NCI-H526 (cell line): ENCODE results near the gene KIF4A.
"Not testable (repeated sequence)": the region's sequence is repeated elsewhere in the genome, so short reads cannot be mapped to it uniquely, and the experiment has no call there.

Experiments
- DNase-seq, 2 experiments: peaks; one replicate each; lab custom pipeline; 2025; lab: John Stamatoyannopoulos, UW

Gene KIF4A

DNA sequence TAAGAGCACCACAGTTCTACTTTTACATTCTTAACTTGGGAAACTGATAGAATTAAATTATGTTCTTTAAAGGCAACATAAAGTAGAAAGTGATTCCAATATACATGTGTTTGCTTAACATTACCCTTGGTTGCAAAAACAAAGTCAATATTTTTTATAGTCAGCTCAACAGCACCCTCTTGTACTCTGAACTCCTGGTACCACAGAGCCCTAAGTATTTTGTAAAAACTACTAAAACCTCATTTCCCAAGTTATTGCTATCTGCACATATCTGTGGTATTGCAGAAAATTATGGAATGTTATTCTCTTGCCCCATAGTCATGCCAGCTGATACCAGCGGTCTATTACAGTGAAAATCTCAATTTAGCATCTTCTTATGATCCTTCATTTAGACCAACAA is 2.9 kb downstream of the KIF4A start:
- DNase-seq = no peak

DNA sequence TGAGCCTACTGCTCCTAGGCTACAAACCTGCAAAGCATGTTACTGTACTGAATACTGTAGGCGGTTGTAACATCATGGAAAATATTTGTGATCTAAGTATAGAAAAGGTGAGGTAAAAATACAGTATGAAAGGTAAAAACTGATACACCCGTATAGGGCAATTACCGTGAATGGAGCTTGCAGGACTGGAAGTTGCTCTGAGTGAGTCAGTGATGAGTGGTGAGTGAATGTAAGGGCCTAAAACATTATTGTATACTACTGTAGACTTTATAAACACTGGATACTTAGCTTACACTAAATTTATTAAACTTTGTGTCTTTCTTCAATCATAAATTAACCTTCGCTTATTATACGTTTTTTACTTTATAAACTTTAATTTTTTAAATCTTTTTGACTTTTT is 3.7 kb downstream of the KIF4A start:
- no peak for DNase-seq

DNA sequence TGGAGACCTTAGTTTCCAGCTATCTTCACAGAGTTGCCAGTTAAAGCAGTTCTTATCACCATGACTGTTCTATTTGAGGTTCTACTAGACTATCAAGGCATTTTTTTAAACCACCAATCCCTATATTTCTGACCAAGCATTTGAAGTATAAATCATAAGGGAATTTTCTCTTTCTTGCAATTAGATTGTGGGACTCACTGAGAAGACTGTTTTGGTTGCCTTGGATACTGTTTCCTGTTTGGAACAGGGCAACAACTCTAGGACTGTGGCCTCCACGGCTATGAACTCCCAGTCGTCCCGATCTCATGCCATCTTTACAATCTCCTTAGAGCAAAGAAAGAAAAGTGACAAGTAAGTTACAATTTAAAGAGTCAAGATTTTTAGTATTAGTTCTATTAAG is 11.8 kb downstream of the KIF4A start:
- no peak for DNase-seq

DNA sequence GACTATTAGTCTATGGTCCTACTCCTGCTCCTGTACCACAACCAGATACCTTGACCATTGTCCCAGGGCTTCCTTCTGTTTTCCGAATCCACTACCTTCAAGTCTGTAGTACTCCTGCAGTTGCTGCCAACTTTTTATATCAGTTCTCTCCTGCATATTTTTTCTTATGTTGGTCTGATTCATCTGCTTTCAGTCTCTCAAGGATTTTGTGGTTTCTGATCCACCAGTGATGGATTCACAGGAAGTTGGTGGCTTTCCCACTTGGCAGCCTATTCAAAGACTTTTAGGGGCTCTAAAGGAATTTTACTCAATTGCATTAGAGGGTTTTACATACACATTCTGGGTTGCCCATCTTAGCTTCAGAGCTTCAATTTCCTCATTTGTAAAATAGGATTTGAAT is 23.6 kb downstream of the KIF4A start:
- no peak for DNase-seq

DNA sequence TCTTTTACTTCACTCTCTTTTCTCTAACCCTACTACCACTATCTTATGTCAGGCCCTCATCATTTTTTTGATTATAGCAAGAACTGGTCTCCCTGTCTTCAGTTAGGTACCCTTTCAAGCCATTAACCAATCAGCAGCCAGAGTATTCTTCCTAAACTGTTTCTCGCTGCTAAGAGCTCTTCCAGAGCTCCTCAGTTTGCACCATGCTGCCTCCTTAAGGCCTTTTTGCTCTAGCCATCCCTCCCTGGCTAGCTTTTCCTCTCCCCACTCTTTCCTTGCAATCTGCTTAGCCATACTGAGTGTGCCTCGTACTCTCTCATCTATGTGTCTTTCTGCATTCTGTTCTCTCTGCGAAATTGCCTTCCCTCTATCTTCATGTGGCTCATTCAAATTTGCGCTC is 32.9 kb downstream of the KIF4A start:
- DNase-seq = no peak

DNA sequence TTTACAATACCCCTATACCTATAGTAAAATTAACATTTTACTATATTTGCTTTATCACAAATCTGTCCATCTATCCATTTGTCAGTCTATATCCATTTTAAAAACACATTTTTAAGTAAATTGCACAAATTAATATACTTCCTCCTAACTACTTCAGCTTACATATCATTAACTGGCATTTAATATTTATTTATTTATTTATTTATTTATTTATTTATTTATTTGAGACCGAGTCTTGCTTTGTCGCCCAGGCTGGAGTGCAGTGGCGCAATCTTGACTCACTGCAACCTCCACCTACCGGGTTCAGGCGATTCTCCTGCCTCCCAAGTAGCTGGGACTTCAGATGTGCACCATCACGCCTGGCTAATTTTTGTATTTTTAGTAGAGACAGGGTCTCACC is 33.7 kb downstream of the KIF4A start:
- DNase-seq = not testable (repeated sequence)

DNA sequence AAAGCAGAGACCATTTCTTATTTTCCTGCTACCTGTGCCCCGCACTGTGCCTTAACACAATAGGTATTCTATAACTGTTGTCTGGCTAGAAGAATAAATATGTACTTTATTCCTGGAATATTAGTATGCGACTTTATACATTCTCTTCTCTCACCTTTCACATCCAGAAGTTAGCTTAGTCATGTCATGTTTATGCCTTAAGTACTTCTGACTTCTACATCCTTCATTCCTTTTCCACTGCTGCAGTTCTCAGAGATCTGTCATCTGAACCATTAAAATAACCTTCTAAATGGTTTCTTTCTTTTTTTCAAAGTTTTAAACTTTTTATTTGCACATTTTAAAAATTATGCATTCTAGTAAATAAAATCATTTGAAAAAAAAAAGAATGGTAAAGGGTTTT is 34.4 kb downstream of the KIF4A start:
- no peak for DNase-seq

DNA sequence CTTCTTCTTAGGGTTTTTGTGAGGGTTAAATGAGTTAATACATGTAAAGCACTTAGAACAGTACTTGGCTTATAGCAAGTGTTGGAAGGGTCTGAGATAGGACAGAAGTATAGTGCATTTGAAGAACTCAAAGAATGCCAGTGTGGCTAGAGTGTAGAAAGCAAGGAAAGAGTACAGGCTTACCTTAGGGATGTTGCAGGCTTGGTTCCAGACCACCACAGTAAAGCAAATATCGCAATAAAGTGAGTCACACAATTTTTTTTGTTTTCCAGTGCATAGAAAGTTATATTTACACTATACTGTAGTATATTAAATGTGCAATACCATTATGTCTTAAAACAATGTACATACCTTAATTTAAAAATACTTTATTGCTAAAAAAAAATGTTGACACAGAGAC is 41.3 kb downstream of the KIF4A start:
- DNase-seq = no peak

DNA sequence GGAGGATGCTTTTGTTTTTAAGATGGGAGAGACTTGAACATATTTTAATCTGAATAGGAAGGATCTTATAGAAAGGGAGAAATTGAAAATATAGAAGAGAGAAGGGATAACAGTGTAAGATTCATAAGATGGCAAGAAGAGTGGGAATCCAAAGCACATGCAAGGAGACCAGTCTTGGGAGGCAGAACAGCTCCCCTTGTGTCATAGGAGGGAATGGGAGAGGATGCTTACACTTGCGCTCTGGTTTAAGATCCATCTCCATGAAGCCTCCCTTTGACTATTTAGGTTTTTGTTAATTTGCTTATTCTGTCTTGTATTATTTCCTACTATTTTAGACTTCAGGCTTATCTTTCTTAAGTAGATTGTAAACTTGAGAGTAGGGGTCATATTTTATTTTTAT is 42.7 kb downstream of the KIF4A start:
- no peak for DNase-seq

DNA sequence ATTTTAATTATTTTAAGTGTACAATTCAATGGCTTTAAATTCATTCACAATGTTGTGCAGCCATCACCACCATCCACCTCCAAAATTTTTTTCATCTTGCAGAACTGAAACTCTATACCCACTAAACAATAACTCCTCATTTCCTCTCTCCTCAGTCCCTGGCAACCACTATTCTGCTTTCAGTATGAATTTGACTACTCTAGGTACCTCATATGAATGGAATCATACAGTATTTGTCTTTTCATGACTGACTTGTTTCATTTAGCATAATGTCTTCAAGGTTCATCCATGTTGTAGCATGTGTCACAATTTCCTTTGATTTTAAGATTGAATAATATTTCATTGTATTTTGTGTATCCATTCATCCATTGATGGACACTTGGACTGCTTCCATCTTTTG is 46.9 kb downstream of the KIF4A start:
- no peak for DNase-seq

DNA sequence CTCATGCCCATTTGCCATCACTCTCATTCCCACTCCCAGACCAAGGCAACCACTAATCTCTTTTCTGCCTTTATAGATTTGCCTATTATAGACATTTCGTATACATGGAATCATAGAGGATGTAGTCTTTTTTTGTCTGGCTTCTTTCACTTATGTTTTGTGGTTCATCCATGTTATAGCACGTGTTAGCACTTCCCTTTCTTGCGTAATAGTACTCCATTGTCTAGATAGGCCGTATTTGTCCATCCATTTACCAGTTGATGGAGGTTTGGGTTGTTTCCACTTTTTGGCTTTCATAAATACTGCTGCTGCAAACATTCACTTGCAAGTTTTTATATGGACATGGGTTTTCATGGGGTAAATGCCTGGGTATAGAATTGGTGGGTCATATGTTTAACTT is 48.4 kb downstream of the KIF4A start:
- DNase-seq = no peak

DNA sequence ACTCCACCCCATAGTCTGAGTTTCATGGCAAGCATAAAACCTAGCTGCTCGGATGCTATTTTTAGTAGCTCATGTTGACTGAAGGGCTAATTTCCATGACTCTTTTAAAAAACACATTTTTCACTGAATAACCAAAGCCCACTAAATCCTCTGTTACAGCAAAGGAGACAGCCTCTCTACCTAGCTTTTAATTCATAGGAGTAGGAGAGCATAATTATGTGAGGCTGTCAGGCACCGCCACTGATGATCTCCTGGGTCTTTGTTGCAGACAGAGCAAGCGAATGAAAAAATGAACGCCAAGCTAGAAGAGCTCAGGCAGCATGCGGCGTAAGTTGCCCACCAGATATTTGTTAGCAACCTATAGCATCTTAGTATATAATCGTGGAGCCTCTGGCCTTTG is 53.5 kb downstream of the KIF4A start:
- no peak for DNase-seq

DNA sequence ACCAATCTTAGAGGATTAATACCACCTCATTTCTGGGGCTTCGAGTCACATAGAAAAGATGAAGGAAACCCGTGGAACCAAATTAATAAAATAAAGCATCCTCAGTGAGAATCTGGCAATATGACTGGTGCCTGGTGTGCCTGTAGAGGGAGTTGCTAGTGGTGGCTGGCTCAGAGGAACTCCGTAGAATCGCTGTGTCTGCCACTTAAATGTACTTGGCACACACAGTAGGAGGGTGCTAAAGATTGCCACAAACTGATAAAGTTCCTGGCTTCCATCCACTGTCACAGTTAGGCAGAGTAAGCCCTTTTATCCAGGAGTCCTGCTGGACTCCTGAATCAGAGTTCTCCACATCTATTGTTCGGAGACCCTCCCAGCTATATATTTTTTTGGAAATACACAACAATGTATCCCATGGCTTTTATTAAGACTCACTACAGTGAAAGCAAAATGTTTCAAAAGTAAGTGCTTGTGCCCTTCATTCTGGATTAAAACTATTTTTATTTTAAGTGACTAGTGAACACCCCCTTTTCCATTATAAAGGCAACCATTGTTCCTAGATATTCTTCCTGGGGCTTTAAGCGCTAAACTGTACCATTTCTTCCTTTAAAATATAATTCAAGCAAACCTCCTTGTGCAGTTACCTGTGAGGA is 56.6 kb downstream of the KIF4A start:
- no peak for DNase-seq

DNA sequence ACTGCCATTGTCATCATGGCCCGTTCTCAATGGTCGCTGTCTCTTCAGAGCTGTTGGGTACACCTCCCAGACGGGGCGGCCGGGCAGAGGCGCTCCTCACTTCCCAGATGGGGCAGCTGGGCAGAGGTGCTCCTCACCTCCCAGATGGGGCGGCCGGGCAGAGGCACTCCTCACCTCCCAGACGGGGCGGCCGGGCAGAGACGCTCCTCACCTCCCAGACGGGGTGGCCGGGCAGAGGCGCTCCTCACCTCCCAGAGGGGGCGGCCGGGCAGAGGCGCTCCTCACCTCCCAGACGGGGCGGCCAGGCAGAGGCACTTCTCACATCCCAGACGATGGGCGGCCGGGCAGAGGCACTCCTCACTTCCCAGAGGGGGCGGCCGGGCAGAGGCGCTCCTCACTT is 58.9 kb downstream of the KIF4A start:
- DNase-seq = not testable (repeated sequence)

DNA sequence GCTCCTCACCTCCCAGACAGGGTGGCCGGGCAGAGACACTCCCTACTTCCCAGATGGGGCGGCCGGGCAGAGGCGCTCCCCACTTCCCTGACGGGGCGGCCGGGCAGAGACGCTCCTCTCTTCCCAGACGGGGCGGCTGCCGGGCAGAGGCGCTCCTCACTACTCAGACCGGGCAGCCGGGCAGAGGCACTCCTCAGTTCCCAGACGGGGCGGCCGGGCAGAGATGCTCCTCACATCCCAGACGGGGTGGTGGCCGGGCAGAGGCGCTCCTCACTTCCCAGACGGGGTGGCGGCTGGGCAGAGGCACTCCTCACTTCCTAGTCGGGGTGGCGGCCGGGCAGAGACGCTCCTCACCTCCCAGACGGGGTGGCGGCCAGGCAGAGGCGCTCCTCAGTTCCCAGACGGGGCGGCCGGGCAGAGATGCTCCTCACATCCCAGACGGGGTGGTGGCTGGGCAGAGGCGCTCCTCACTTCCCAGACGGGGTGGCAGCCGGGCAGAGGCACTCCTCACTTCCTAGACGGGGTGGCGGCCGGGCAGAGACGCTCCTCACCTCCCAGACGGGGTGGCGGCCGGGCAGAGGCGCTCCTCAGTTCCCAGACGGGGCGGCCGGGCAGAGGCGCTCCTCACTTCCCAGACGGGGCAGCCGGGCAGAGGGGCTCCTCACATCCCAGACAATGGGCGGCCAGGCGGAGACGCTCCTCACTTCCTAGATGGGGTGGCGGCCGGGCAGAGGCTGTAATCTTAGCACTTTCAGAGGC is 59.6 kb downstream of the KIF4A start:
- not testable (repeated sequence) for DNase-seq

DNA sequence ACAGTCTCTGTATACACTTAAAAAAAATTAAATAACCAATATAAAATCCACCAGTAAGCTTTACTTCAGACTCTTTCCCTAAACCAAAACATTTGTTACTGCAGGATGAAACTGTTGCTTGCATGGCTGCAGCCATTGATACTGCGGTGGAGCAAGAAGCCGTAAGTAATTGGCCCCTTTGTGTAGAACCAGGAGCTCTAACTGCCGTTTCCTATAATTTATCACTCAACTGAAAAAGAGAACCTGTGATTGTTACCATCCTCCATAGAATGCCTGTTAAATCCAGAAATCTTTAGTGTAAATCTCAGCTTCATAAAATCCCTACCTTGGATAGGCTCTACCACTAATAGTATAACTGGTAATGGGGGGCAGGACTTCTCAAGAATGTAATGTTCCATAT is 62.6 kb downstream of the KIF4A start:
- no peak for DNase-seq

DNA sequence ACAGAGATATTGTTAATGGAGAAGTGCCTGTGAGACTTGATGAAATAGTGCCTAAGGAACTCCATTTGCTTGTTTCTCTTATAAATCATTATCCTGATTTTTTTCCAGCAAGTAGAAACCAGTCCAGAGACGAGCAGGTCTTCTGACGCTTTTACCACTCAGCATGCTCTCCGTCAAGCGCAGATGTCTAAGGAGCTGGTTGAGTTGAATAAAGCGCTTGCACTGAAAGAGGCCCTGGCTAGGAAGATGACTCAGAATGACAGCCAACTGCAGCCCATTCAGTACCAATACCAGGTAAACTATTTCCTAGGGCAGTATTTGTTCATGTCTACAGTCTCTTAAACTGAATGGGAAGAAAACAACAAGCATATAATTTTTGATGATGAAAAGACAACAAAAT is 63.6 kb downstream of the KIF4A start:
- no peak for DNase-seq

DNA sequence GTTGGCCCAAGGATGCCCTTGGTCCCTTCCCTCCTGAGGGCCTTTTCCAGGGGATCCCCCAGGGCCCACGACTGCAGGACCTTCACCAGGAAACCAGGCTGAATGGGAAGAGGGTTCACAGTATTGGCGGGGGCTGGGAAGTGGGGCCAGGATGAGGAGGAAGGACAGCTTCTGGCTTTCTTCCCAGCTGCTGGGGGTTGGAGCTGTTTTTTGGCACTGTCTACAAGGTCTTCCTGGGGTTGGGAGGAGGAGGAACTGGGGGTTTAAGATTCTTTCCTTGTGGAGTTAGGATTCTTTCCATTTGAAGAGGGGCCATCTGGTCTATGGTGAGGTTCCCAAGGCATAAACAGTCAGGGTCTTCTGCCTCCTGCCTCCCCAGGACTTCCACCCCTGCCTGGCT is 64.8 kb downstream of the KIF4A start:
- no peak for DNase-seq

DNA sequence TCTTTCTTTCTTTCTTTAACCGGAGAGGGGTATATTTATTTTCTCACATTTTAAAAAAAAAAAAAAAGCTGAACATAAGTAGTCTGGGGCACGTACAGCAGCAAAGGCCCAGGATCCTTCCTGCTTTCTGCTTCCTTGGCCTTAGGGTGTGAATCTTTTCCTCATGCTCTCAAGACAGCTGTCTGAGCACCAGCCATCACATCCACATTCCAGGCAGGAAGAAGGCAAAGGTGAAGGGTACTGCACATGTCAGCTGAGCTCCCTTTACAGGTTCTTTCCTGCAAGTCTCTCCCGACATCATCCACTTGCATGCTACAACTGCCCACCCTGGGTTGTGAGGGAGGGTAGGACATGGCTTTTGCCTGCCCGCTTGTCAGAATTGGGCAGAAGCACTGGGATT is 69.6 kb downstream of the KIF4A start:
- DNase-seq = no peak

DNA sequence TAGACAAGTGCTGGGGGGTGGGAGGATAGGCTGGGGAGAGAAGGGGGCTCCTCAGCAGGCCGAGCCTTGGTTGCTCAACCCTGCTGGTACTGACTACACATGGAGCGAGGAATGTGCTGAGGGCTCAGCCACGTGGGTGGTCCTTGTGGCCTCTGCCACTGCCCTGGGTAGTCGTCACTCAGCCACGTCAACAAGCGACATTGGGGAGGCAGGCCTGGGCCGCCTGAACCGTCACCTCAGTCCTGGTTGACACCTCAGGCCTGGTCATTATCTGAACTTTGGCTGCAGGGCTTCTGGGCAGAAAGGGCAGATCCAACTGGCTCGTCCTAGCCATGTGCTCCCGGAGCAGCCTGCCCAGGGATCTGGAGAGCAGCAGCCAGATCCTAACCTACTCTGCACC is 70.5 kb downstream of the KIF4A start:
- no peak for DNase-seq

DNA sequence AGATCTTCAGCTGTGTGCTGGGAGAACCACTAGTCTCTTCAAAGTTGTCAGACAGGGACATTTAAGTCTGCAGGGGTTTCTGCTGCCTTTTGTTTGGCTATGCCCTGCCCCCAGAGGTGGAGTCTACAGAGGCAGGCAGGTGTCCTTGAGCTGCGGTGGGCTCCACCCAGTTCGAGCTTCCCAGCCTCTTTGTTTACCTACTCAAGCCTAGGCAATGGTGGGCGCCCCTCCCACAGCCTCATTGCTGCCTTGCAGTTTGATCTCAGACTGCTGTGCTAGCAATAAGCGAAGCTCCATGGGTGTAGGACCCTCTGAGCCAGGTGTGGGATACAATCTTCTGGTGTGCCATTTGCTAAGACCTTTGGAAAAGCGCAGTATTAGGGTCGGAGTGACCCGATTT is 78.8 kb downstream of the KIF4A start:
- DNase-seq = not testable (repeated sequence)

DNA sequence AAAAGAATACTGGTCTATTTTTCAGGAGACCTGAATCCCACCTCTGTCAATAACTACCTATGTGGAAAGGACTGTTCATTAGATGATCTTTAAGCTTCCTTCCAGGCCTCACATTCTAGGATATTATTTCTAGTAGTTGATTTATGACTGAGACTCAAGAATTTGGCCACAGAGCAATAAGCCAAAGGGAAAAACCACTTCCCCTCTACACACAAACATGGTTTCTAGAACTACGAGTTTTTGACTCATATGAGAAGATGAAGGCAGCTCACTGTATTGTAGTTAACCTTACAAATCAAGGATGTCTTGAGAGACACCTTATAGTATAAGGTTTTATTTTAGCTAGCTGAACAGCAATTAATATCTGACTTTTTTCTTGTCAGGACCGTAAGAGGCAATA is 96.3 kb downstream of the KIF4A start:
- DNase-seq = no peak

DNA sequence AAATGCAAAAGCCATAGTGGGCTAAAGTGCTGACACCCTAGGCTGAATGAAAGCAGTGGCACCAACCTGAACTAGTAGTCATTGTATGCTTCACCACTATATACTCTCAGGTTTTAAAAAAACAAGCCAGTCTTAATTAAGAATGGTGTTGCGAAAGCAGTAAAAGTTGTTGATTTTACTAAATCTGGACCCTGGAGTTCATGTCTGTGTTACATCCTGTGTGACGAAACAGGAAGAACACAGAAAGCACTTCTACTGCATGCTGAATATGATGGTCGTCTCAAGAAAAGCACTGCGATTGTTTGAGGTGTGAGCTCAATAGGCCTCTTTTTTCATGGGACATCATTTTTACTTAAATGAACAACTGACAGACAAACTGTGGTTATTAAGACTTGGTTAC is 109.0 kb downstream of the KIF4A start:
- DNase-seq = no peak

DNA sequence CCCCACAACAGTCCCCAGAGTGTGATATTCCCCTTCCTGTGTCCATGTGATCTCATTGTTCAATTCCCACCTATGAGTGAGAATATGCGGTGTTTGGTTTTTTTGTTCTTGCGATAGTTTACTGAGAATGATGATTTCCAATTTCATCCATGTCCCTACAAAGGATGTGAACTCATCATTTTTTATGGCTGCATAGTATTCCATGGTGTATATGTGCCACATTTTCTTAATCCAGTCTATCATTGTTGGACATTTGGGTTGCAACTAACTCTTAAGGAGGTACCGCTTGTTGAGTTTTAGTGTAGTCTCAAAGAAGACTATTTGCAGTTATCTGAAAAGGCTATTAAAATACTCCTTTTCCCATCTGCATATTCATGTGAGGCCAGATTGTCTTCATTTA is 110.3 kb downstream of the KIF4A start:
- not testable (repeated sequence) for DNase-seq
